B cell (primary cell): ENCODE data around the gene ACR.

Source experiments
- CTCF ChIP-seq: fragments of 200-600 bp; IDR thresholded peaks from one replicate; pipeline ENCODE4 v1.8.0; 2022; ENCODE audit warnings: antibody characterized with exemption, mild to moderate bottlenecking
- EZH2 ChIP-seq: IDR thresholded peaks from 2 replicates; pipeline ENCODE4 v1.6.1; 2012; ENCODE audit warnings: borderline replicate concordance, low read depth, mild to moderate bottlenecking, moderate library complexity, low read length; ENCODE audit not compliant: insufficient read depth, poor library complexity, severe bottlenecking

GRCh38 chr22:50699756-50700386 lies 38.1 kb upstream of the ACR start:
- TF ChIP-seq CTCF (no peak), EZH2 (no peak)
